Parathyroid adenoma (tissue), 2 donors: Measurements from ENCODE around the gene GREB1L.
"Not testable (repeated sequence)": the region's sequence is repeated elsewhere in the genome, so short reads cannot be mapped to it uniquely, and the experiment has no call there.

Experiments
- H2AFZ ChIP-seq: fragments of 300-600 bp; sonication (generic); one replicate; pipeline ENCODE4 v1.7.0; 2017; ENCODE audit warnings: antibody characterized with exemption, mild to moderate bottlenecking
- H3K27ac ChIP-seq: fragments of 300-600 bp; sonication (generic); one replicate; pipeline ENCODE4 v1.7.0; 2017
- H3K27me3 ChIP-seq: fragments of 300-600 bp; sonication (generic); one replicate; pipeline ENCODE4 v1.7.0; 2017; ENCODE audit warnings: low read length; ENCODE audit not compliant: control insufficient read depth, insufficient read depth
- H3K36me3 ChIP-seq: fragments of 300-600 bp; sonication (generic); one replicate; pipeline ENCODE4 v1.7.0; 2017; ENCODE audit warnings: low read length; ENCODE audit not compliant: control insufficient read depth, insufficient read depth
- H3K4me1 ChIP-seq: fragments of 300-600 bp; sonication (generic); one replicate; pipeline ENCODE4 v1.7.0; 2017; ENCODE audit warnings: control low read depth
- H3K4me2 ChIP-seq: fragments of 300-600 bp; sonication (generic); one replicate; pipeline ENCODE4 v1.7.0; 2017; ENCODE audit warnings: low read length
- H3K4me3 ChIP-seq: fragments of 300-600 bp; sonication (generic); one replicate; pipeline ENCODE4 v1.7.0; 2017; ENCODE audit warnings: low read depth, low read length
- H3K79me2 ChIP-seq: fragments of 300-600 bp; sonication (generic); one replicate; pipeline ENCODE4 v1.7.0; 2017; ENCODE audit warnings: control low read depth
- H3K9ac ChIP-seq: fragments of 300-600 bp; sonication (generic); one replicate; pipeline ENCODE4 v1.7.0; 2017; ENCODE audit warnings: mild to moderate bottlenecking
- H3K9me3 ChIP-seq: fragments of 300-600 bp; sonication (generic); one replicate; pipeline ENCODE4 v1.7.0; 2017; ENCODE audit warnings: low read length; ENCODE audit not compliant: control insufficient read depth
- CTCF ChIP-seq: fragments of 300-600 bp; sonication (generic); IDR thresholded peaks from one replicate; pipeline ENCODE4 v1.7.0; 2017; ENCODE audit warnings: antibody characterized with exemption, mild to moderate bottlenecking
- donor health status: primary hyperparathyroidism.

The GREB1L gene

DNA sequence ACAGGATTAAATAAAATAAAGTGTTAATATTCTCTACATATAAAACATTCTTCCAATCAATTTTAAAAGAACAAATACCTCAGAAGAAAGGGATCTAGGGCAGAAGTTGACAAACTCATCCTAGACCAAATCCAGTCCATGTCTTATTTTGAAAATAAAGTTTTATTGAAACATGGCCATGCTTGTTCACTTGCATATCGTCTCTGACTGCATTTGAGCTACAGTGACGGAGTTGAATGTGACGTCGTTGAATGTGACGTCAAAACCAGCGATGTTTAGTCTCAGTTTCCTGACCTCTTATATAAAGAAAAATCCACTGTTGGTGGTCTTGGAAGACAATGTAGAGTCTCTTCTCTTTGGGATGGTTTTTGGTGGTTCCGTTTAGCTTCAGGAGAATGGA, 33.6 kb downstream of the GREB1L start:
- H3K79me2 ChIP-seq, result no peaks in the 10 kb centered on the region

DNA sequence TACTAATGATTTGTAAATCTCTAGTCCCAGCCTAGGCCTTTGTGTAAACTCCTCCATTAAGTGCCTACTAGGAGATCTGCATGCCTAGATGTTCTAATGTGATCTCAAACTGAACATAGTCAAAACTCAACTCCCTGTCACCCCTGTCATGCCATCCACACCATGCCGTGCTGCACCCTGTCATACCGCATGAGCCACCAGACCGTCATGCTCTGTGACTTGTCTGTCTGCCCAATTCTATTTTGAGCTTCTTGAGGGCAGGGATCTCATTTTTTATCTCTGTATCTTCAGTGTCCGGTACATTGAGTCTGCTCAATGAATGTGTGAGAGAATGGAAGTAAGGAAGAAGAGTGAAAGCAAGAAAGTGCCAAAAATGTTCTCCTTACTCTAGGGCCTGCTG, 35.5 kb downstream of the GREB1L start:
- H3K9ac ChIP-seq, result no peak overlapping the region
- no peaks in the 10 kb centered on the region for H3K9me3 ChIP-seq
- H3K4me3 ChIP-seq, result no peak overlapping the region
- no peak overlapping the region for H2AFZ ChIP-seq
- TF ChIP-seq CTCF, result no peak
- H3K79me2 ChIP-seq, result no peaks in the 10 kb centered on the region
- no peak overlapping the region for H3K4me2 ChIP-seq
- H3K4me1 ChIP-seq, result no peaks in the 10 kb centered on the region
- H3K36me3 ChIP-seq, result no peaks in the 10 kb centered on the region
- H3K27me3 ChIP-seq, result no peaks in the 10 kb centered on the region
- H3K27ac ChIP-seq, result no peak overlapping the region

More for the DNA sequence above, 33.6 kb downstream of the GREB1L start:
- H3K4me3 ChIP-seq, result no peak overlapping the region
- H3K4me2 ChIP-seq, result no peak overlapping the region
- no peaks in the 10 kb centered on the region for H3K4me1 ChIP-seq
- H3K36me3 ChIP-seq, result no peaks in the 10 kb centered on the region
- H3K9ac ChIP-seq, result no peak overlapping the region
- H3K9me3 ChIP-seq, result no peaks in the 10 kb centered on the region
- H3K27me3 ChIP-seq, result no peaks in the 10 kb centered on the region
- TF ChIP-seq CTCF, result no peak
- H3K27ac ChIP-seq, result no peak overlapping the region
- no peak overlapping the region for H2AFZ ChIP-seq

GRCh38 chr18:21278218-21278617, 36.2 kb downstream of the GREB1L start:
- not testable (repeated sequence) for H3K36me3 ChIP-seq, H3K9me3 ChIP-seq, H2AFZ ChIP-seq, H3K4me1 ChIP-seq, H3K27me3 ChIP-seq, H3K4me2 ChIP-seq, H3K79me2 ChIP-seq, H3K9ac ChIP-seq, H3K4me3 ChIP-seq, H3K27ac ChIP-seq

- no peaks in the 10 kb centered on the region for H3K27me3 ChIP-seq
- H3K36me3 ChIP-seq, result no peaks in the 10 kb centered on the region
- H3K79me2 ChIP-seq, result no peaks in the 10 kb centered on the region
- no peak overlapping the region for H3K27ac ChIP-seq
- no peak overlapping the region for H3K4me3 ChIP-seq
- no peak for TF ChIP-seq CTCF
- H3K4me1 ChIP-seq, result no peaks in the 10 kb centered on the region
- no peak overlapping the region for H2AFZ ChIP-seq
- H3K4me2 ChIP-seq, result no peak overlapping the region
- H3K9ac ChIP-seq, result no peak overlapping the region
- no peaks in the 10 kb centered on the region for H3K9me3 ChIP-seq
These were observed 39.6 kb downstream of the GREB1L start for GRCh38 chr18:21281603-21282002.

GRCh38 chr18:21284540-21284939, 42.5 kb downstream of the GREB1L start:
- TF ChIP-seq CTCF, result no peak
- H3K27me3 ChIP-seq, result no peaks in the 10 kb centered on the region
- no peaks in the 10 kb centered on the region for H3K79me2 ChIP-seq
- H3K36me3 ChIP-seq, result no peaks in the 10 kb centered on the region
- H3K27ac ChIP-seq, result no peak overlapping the region
- H3K9me3 ChIP-seq, result no peaks in the 10 kb centered on the region
- H2AFZ ChIP-seq, result no peak overlapping the region
- no peak overlapping the region for H3K4me2 ChIP-seq
- no peak overlapping the region for H3K4me3 ChIP-seq
- H3K4me1 ChIP-seq, result no peaks in the 10 kb centered on the region
- no peak overlapping the region for H3K9ac ChIP-seq
